CD4-positive, alpha-beta T cell (primary cell): ENCODE data around the gene ABCB6. TPM values are rescaled to one million over a fixed set of nuclear protein-coding genes. Genes with fewer than 3 reads are reported as not detected.

Source experiments
- total RNA-seq, 174 experiments: library from RNA in 2 of 174; stranded (reverse) in 2 of 174; gene quantifications; one replicate each; pipeline ENCODE4 v1.2.3 and lab custom pipeline; 2021 to 2026

Gene ABCB6
- total RNA-seq, 2 experiments from 2014 or later: 2.6 to 3.1 TPM

Other genes with a start within 250 kb of the ABCB6 start
- gene FEV, start 233.8 kb downstream of the ABCB6 start, total RNA-seq: not detected
- not detected for gene CRYBA2, start 225.5 kb downstream of the ABCB6 start, total RNA-seq
- not detected for gene CFAP65, start 177.4 kb downstream of the ABCB6 start, total RNA-seq
- not detected for gene IHH, start 158.0 kb downstream of the ABCB6 start, total RNA-seq
- 1 to 10 TPM; 7.2 to 8.5 TPM for gene NHEJ1, start 58.1 kb downstream of the ABCB6 start, total RNA-seq
- gene SLC23A3, start 48.9 kb downstream of the ABCB6 start, total RNA-seq: under 1 TPM; 0.36 to 0.96 TPM
- 10 to 100 TPM; 42.3 to 43.4 TPM for gene CNPPD1, start 42.0 kb downstream of the ABCB6 start, total RNA-seq
- gene RETREG2, start 40.7 kb downstream of the ABCB6 start, total RNA-seq: 10 to 100 TPM; 82.3 to 83.2 TPM
- 10 to 100 TPM; 65.9 to 67.4 TPM for gene ZFAND2B, start 12.2 kb downstream of the ABCB6 start, total RNA-seq
- gene ATG9A, start 10.7 kb upstream of the ABCB6 start, total RNA-seq: 100 to 1,000 TPM; 105 to 106 TPM
- gene ANKZF1, start 10.8 kb upstream of the ABCB6 start, total RNA-seq: 100 to 1,000 TPM; 128 to 135 TPM
- gene GLB1L, start 26.5 kb upstream of the ABCB6 start, total RNA-seq: 1 to 10 TPM; 2.4 to 3.0 TPM
- 10 to 100 TPM; 11.2 to 14.1 TPM for gene STK16, start 26.5 kb upstream of the ABCB6 start, total RNA-seq
- not detected for gene TUBA4B, start 34.3 kb upstream of the ABCB6 start, total RNA-seq
- gene TUBA4A, start 35.0 kb upstream of the ABCB6 start, total RNA-seq: 100 to 1,000 TPM; 183 to 185 TPM
- gene DNAJB2, start 60.4 kb upstream of the ABCB6 start, total RNA-seq: 100 to 1,000 TPM; 151 to 161 TPM
- gene PTPRN, start 90.4 kb upstream of the ABCB6 start, total RNA-seq: not detected
- not detected for gene RESP18, start 113.8 kb upstream of the ABCB6 start, total RNA-seq
- gene DNPEP, start 169.0 kb upstream of the ABCB6 start, total RNA-seq: 10 to 100 TPM; 99.0 to 99.9 TPM
- gene DES, start 199.4 kb upstream of the ABCB6 start, total RNA-seq: not detected
- 10 to 100 TPM; 15.3 to 17.7 TPM for gene SPEG, start 215.9 kb upstream of the ABCB6 start, total RNA-seq